IMR-90 (cell line): ENCODE data around the gene OPHN1. TPM values are rescaled to one million over a fixed set of nuclear protein-coding genes. Genes with fewer than 3 reads are reported as not detected.

Experiments used
- ATAC-seq: fragments of 200-7000 bp; cut with Tn5 transposase; 2 replicates; pipeline ENCODE4 v1.9.1; 2020; ENCODE audit warnings: low read depth, mild to moderate bottlenecking, moderate library complexity
- BruUV-seq: library from RNA; stranded (reverse); fragments of 400-500 nt; replicated peaks from 2 replicates; lab custom pipeline; 2021; lab: Mats Ljungman, UMichigan
- CTCF ChIA-PET: fragments of 300-600 bp; formaldehyde crosslinking; extraction: SDS; loops from one replicate; lab custom pipeline; 2021; ENCODE audit warnings: antibody characterized with exemption; lab: Yijun Ruan, JAX
- POLR2A ChIA-PET: fragments of 300-600 bp; sonication (Branson Sonifier 250); formaldehyde crosslinking; loops from one replicate; lab custom pipeline; 2022; ENCODE audit warnings: antibody characterized with exemption; ENCODE audit not compliant: unreplicated experiment; lab: Charles Lee
- DNase-seq: peaks from one replicate; pipeline ENCODE4 v3.0.0; 2013
- H2AFZ ChIP-seq: replicated peaks from 2 replicates; pipeline ENCODE3; 2013; ENCODE audit warnings: low read length, mild to moderate bottlenecking; ENCODE audit not compliant: poor library complexity
- H2AK5ac ChIP-seq: 2 replicates; pipeline ENCODE4 v1.6.1; 2013; ENCODE audit warnings: low read depth, low read length, inconsistent platforms
- H2AK9ac ChIP-seq: replicated peaks from 2 replicates; pipeline ENCODE3; 2013; ENCODE audit warnings: mild to moderate bottlenecking, low read depth, low read length, moderate library complexity; ENCODE audit not compliant: poor library complexity
- H2BK120ac ChIP-seq: 2 replicates; pipeline ENCODE4 v1.6.1; 2013; ENCODE audit warnings: low read depth, low read length, inconsistent platforms
- H2BK15ac ChIP-seq: 3 replicates; pipeline ENCODE4 v1.6.1; 2013; ENCODE audit warnings: low read depth, low read length, inconsistent platforms
- H2BK20ac ChIP-seq: 2 replicates; pipeline ENCODE4 v1.6.1; 2013; ENCODE audit warnings: low read depth, mild to moderate bottlenecking, inconsistent platforms, low read length, moderate library complexity
- H2BK5ac ChIP-seq: 2 replicates; pipeline ENCODE4 v1.6.1; 2013; ENCODE audit warnings: mild to moderate bottlenecking, low read depth, low read length, inconsistent platforms; ENCODE audit not compliant: poor library complexity, severe bottlenecking
- H3K14ac ChIP-seq: replicated peaks from 2 replicates; pipeline ENCODE4 v1.6.1; 2013; ENCODE audit warnings: low read depth, low read length, inconsistent platforms
- H3K18ac ChIP-seq: 2 replicates; pipeline ENCODE4 v1.6.1; 2013; ENCODE audit warnings: low read depth, low read length, control low read depth
- H3K23ac ChIP-seq: 2 replicates; pipeline ENCODE4 v1.6.1; 2013; ENCODE audit warnings: low read depth, low read length, inconsistent platforms
- H3K27ac ChIP-seq: 2 replicates; pipeline ENCODE4 v1.5.1; 2013; ENCODE audit warnings: mild to moderate bottlenecking, control low read depth, low read length; ENCODE audit not compliant: insufficient read depth
- H3K27me3 ChIP-seq: 2 replicates; pipeline ENCODE4 v1.6.1; 2013; ENCODE audit warnings: low read length; ENCODE audit not compliant: control insufficient read depth, insufficient read depth
- H3K36me3 ChIP-seq: 2 replicates; pipeline ENCODE4 v1.6.1; 2013; ENCODE audit warnings: low read length, mixed read lengths; ENCODE audit not compliant: control insufficient read depth, insufficient read depth
- H3K4ac ChIP-seq: 2 replicates; pipeline ENCODE4 v1.6.1; 2013; ENCODE audit warnings: low read depth, low read length, inconsistent platforms
- H3K4me1 ChIP-seq: 2 replicates; pipeline ENCODE4 v1.6.1; 2013; ENCODE audit warnings: low read length, mixed read lengths; ENCODE audit not compliant: control insufficient read depth, insufficient read depth
- H3K4me2 ChIP-seq: 2 replicates; pipeline ENCODE4 v1.6.1; 2013; ENCODE audit warnings: low read depth, mild to moderate bottlenecking, control low read depth, low read length, moderate library complexity
- H3K4me3 ChIP-seq: 2 replicates; pipeline ENCODE4 v1.5.1; 2013; ENCODE audit warnings: low read depth, mild to moderate bottlenecking, control low read depth, low read length, moderate library complexity; ENCODE audit not compliant: insufficient read depth
- H3K56ac ChIP-seq: 2 replicates; pipeline ENCODE4 v1.6.1; 2013; ENCODE audit warnings: low read length, inconsistent platforms; ENCODE audit not compliant: insufficient read depth; ENCODE audit errors: extremely low read depth
- H3K79me1 ChIP-seq, 2 experiments: 2 replicates each; pipeline ENCODE4 v1.6.1; 2013; ENCODE audit warnings: low read length in 2 of 2, inconsistent platforms in 1 of 2, low read depth in 1 of 2
- H3K9ac ChIP-seq: 2 replicates; pipeline ENCODE4 v1.6.1; 2013; ENCODE audit warnings: low read depth, low read length, control low read depth
- H3K9me1 ChIP-seq: 2 replicates; pipeline ENCODE4 v1.6.1; 2013; ENCODE audit warnings: low read length, inconsistent platforms; ENCODE audit not compliant: insufficient read depth
- H3K9me3 ChIP-seq: 2 replicates; pipeline ENCODE4 v1.6.1; 2013; ENCODE audit warnings: low read length; ENCODE audit not compliant: control insufficient read depth, insufficient read depth
- H4K20me1 ChIP-seq: 2 replicates; pipeline ENCODE4 v1.6.1; 2013; ENCODE audit warnings: low read length, inconsistent platforms; ENCODE audit not compliant: insufficient read depth
- H4K5ac ChIP-seq: 2 replicates; pipeline ENCODE4 v1.6.1; 2013; ENCODE audit warnings: mild to moderate bottlenecking, low read depth, low read length, control low read depth
- H4K8ac ChIP-seq, 2 experiments: 2 replicates each; pipeline ENCODE4 v1.6.1; 2013; ENCODE audit warnings: low read depth in 2 of 2, low read length in 2 of 2, control low read depth in 1 of 2, inconsistent platforms in 1 of 2
- H4K91ac ChIP-seq: 2 replicates; pipeline ENCODE4 v1.6.1; 2013; ENCODE audit warnings: low read depth, low read length, inconsistent platforms; ENCODE audit not compliant: insufficient read depth
- CEBPB ChIP-seq: IDR thresholded peaks from 2 replicates; pipeline ENCODE4 v1.6.1; 2012; ENCODE audit warnings: low read depth, low read length, improper control_type of control experiment
- CTCF ChIP-seq: conservative IDR thresholded peaks from 2 replicates; pipeline ENCODE4 v1.5.1; 2012; ENCODE audit warnings: mild to moderate bottlenecking, low read depth, low read length, improper control_type of control experiment
- MAFK ChIP-seq: IDR thresholded peaks from 2 replicates; pipeline ENCODE4 v1.6.1; 2012; ENCODE audit warnings: low read depth, low read length, improper control_type of control experiment
- NFE2L2 ChIP-seq: fragments of 150-350 bp; IDR thresholded peaks from 2 replicates; pipeline ENCODE4 v1.6.1; 2016; ENCODE audit warnings: low read depth, mild to moderate bottlenecking, low read length
- WGBS, 2 experiments: methylation state at CpG; one replicate each; pipeline versions ENCODE4 v1.1.5 to v1.1.7; 2013; ENCODE audit warnings: missing lambda C conversion rate in 2 of 2; ENCODE audit not compliant: insufficient read length in 1 of 2; ENCODE audit errors: extremely low coverage in 2 of 2; 5-methylcytosine and 5-hydroxymethylcytosine counted together
- dilution Hi-C: fragments of 300-500 bp; cut with HindIII; formaldehyde crosslinking; loops from one replicate; pipeline ENCODE4 v1.14.3; 2018; ENCODE audit warnings: low sequenced_read_pairs; ENCODE audit not compliant: unreplicated experiment
- in situ Hi-C: fragments of 300-500 bp; cut with MboI; formaldehyde crosslinking; loops from 3 replicates; pipeline ENCODE4 v1.14.3; 2019; ENCODE audit warnings: low sequenced_read_pairs, inconsistent platforms, mixed read lengths
- intact Hi-C: fragments of 100-400 bp; cut with micrococcal nuclease; formaldehyde crosslinking; loops from 2 replicates; pipeline ENCODE4 v1.10.0; 2022
- polyA plus RNA-seq, 3 experiments: library from polyadenylated mRNA; depleted of rRNA; stranded (reverse); fragments of >200 nt; gene quantifications; 2 replicates each; pipeline ENCODE4 v1.2.3, GENCODE V29; 2012; ENCODE audit warnings: low replicate concordance in 1 of 3
- total RNA-seq: library from RNA; depleted of rRNA; stranded (reverse); fragments of >200 nt; gene quantifications from 2 replicates; pipeline ENCODE4 v1.2.3, GENCODE V29; 2012

OPHN1 gene
- total and polyA plus RNA-seq, 2 of the 4 experiments (the other 2 are of a cell fraction): 4.0 to 13.1 TPM

- no TSS peak for BruUV-seq
Observed at GRCh38 chrX:68163441-68163840, 269.9 kb downstream of the OPHN1 start.

More at GRCh38 chrX:68163441-68163840, 269.9 kb downstream of the OPHN1 start:
- Histone ChIP-seq H2BK120ac (no peak overlapping the region), H4K20me1 (no peaks in the 10 kb centered on the region), H3K4ac (no peak overlapping the region), H3K4me1 (no peaks in the 10 kb centered on the region), H3K14ac (no peak overlapping the region), H3K9me1 (no peaks in the 10 kb centered on the region), H3K23ac (no peak overlapping the region), H3K27me3 (no peaks in the 10 kb centered on the region; the same call in 1 of the 2 replicates), H2AFZ (no peak overlapping the region), H3K9me3 (no peaks in the 10 kb centered on the region), H3K79me1 (no peaks in the 10 kb centered on the region), H2BK20ac (no peak overlapping the region), H3K4me2 (no peak overlapping the region), H4K91ac (no peak overlapping the region), H2BK5ac (peak overlapping the region; percentile 30), H3K36me3 (no peaks in the 10 kb centered on the region), H3K4me3 (no peak overlapping the region), H3K18ac (no peak overlapping the region), H3K56ac (no peak overlapping the region), H2AK9ac (no peak overlapping the region), H3K9ac (no peak overlapping the region), H2BK15ac (no peak overlapping the region), H4K8ac (no peak overlapping the region), H3K27ac (no peak overlapping the region), H4K5ac (no peak overlapping the region), H2AK5ac (no peak overlapping the region)
- dilution Hi-C loops (no loop called here), intact Hi-C loops (no loop called here), in situ Hi-C loops (no loop called here)
- CTCF ChIA-PET: no interaction called here
- POLR2A ChIA-PET: no interaction called here
- DNase-seq (peak; percentile 35), ATAC-seq (peak; percentile 37)
- WGBS, 2 experiments: no CpG with 5 or more reads among the region's 2 CpGs
- no peak for TF ChIP-seq CTCF
- no peak for TF ChIP-seq MAFK
- 0 out of 2 replicates have a peak, but pooled peaks have one; percentile 39 for TF ChIP-seq NFE2L2
- TF ChIP-seq CEBPB: no peak
